ENCODE data around the gene HMCES. TPM values are rescaled to one million over a fixed set of nuclear protein-coding genes. Genes with fewer than 3 reads are reported as not detected.

HMCES gene
- polyA plus RNA-seq, 1 of the 3 experiments (the other 2 are of a cell fraction) = 32.4 TPM

- Histone ChIP-seq H3K4me1 (ENCODE audit: control insufficient read depth in 1 of 2, insufficient read depth in 2 of 2, low read depth in 1 of 2, low read length in 1 of 2) (peaks cover 0 to 21% of the 10 kb centered on the region in 2 experiments; a peak in 2 of 4 replicates), H3K36me3 (replicated peaks in 1 of 2; ENCODE audit: control insufficient read depth in 1 of 2, insufficient read depth in 2 of 2, low read length in 1 of 2) (no peaks in the 10 kb centered on the region), H3F3A (replicated peaks; ENCODE audit: insufficient read depth) (no peaks in the 10 kb centered on the region), H3K27me3 (ENCODE audit: insufficient read depth) (no peaks in the 10 kb centered on the region), H3K4me2 (no peak overlapping the region), H3K9ac (no peak overlapping the region), H4K20me1 (ENCODE audit: insufficient read depth) (no peaks in the 10 kb centered on the region), H3K4me3 (ENCODE audit: low read depth in 2 of 2, low read length in 1 of 2) (no peak overlapping the region), H3K79me2 (ENCODE audit: insufficient read depth) (peaks cover 30% of the 10 kb centered on the region), H2AFZ (ENCODE audit: low read depth) (no peak overlapping the region), H3K9me2 (no peaks in the 10 kb centered on the region), H3K9me3 (no peaks in the 10 kb centered on the region), H3K27ac (ENCODE audit: low read depth in 2 of 2, low read length in 1 of 2) (no peak overlapping the region)
- no peak for TF ChIP-seq GATA2 (CRISPR knock-in tag; IDR thresholded peaks at IDR 0.05)
- TF ChIP-seq USF2 (IDR thresholded peaks at IDR 0.05; ENCODE audit: borderline replicate concordance, low read depth, low read length) = no peak
- no peak for TF ChIP-seq CTCF (IDR thresholded peaks at IDR 0.05)
- TF ChIP-seq IRF3 (IDR thresholded peaks at IDR 0.05; ENCODE audit: low read depth, low read length) = no peak
- no peak for TF ChIP-seq RCOR1 (IDR thresholded peaks at IDR 0.05; ENCODE audit: low read length)
- TF ChIP-seq YY1 (IDR thresholded peaks at IDR 0.05; ENCODE audit: low read depth) = no peak
- no peak for TF ChIP-seq FOXJ3 (CRISPR knock-in tag; IDR thresholded peaks at IDR 0.05)
- no peak for TF ChIP-seq NFIC (IDR thresholded peaks at IDR 0.05; ENCODE audit: borderline replicate concordance)
- no peak for DNase-seq
- CTCF ChIA-PET = interaction anchor here (0.6 kb wide), 1 partner anchor 11 kb away, joined by 3 read pairs; no protein-coding TSS in a partner anchor
- POLR2A ChIA-PET = no interaction called here
- WGBS (ENCODE audit: low lambda C conversion rate) = 84% methylated on average over 5 of the region's 5 CpGs
Measured at GRCh38 chr3:129317848-129318247, 39.2 kb downstream of the HMCES start.

GRCh38 chr3:129318921-129319320, 40.3 kb downstream of the HMCES start:
- H3F3A ChIP-seq (replicated peaks; ENCODE audit: insufficient read depth) = no peaks in the 10 kb centered on the region
- no peak overlapping the region for H3K4me3 ChIP-seq (ENCODE audit: low read depth in 2 of 2, low read length in 1 of 2)
- no peaks in the 10 kb centered on the region for H3K27me3 ChIP-seq (ENCODE audit: insufficient read depth)
- ChIA-PET POLR2A (no interaction called here), CTCF (interaction anchor here (0.9 kb wide), 1 partner anchor 64 kb away, joined by 5 read pairs; no protein-coding TSS in a partner anchor)
- no peak overlapping the region for H3K27ac ChIP-seq (ENCODE audit: low read depth in 2 of 2, low read length in 1 of 2)
- no peak for TF ChIP-seq RAD21 (IDR thresholded peaks at IDR 0.05; ENCODE audit: low read length)
- no peak for TF ChIP-seq GABPA (IDR thresholded peaks at IDR 0.05; ENCODE audit: low read depth)
- TF ChIP-seq GATA2 (CRISPR knock-in tag; IDR thresholded peaks at IDR 0.05) = no peak
- TF ChIP-seq TCF12 (IDR thresholded peaks at IDR 0.05) = no peak
- no peak for TF ChIP-seq PBX3 (IDR thresholded peaks at IDR 0.05)
- TF ChIP-seq RCOR1 (IDR thresholded peaks at IDR 0.05; ENCODE audit: low read length) = no peak
- TF ChIP-seq FOXM1 (IDR thresholded peaks at IDR 0.05; ENCODE audit: low read depth) = no peak
- TF ChIP-seq YY1 (IDR thresholded peaks at IDR 0.05; ENCODE audit: low read depth) = no peak
- TF ChIP-seq TAF1 (IDR thresholded peaks at IDR 0.05; ENCODE audit: borderline replicate concordance, low read depth, low read length) = no peak
- no peak for TF ChIP-seq USF1 (IDR thresholded peaks at IDR 0.05; ENCODE audit: borderline replicate concordance, low read depth)
- TF ChIP-seq USF2 (IDR thresholded peaks at IDR 0.05; ENCODE audit: borderline replicate concordance, low read depth, low read length) = no peak
- TF ChIP-seq RXRA (IDR thresholded peaks at IDR 0.05; ENCODE audit: borderline replicate concordance, low read depth) = no peak
- H3K79me2 ChIP-seq (ENCODE audit: insufficient read depth) = peaks cover 30% of the 10 kb centered on the region
- DNase-seq = no peak
- no peak overlapping the region for H2AFZ ChIP-seq (ENCODE audit: low read depth)
- no peaks in the 10 kb centered on the region for H3K9me2 ChIP-seq
- peaks cover 0 to 13% of the 10 kb centered on the region in 2 experiments; a peak in 2 of 4 replicates for H3K4me1 ChIP-seq (ENCODE audit: control insufficient read depth in 1 of 2, insufficient read depth in 2 of 2, low read depth in 1 of 2, low read length in 1 of 2)
- no peak overlapping the region for H3K4me2 ChIP-seq
- H3K9me3 ChIP-seq = no peaks in the 10 kb centered on the region
- 95% methylated on average over 4 of the region's 15 CpGs for WGBS (ENCODE audit: low lambda C conversion rate)
- H4K20me1 ChIP-seq (ENCODE audit: insufficient read depth) = no peaks in the 10 kb centered on the region
- H3K36me3 ChIP-seq (replicated peaks in 1 of 2; ENCODE audit: control insufficient read depth in 1 of 2, insufficient read depth in 2 of 2, low read length in 1 of 2) = no peaks in the 10 kb centered on the region
- H3K9ac ChIP-seq = no peak overlapping the region
